ENCODE data around the gene MPPE1.
A peak's percentile ranks its signal among the peaks of the same experiment; 100 is the strongest.

The MPPE1 gene
- total RNA-seq, result 6.2 to 29.8 (median 19.2) reads per million in 17 experiments

DNA sequence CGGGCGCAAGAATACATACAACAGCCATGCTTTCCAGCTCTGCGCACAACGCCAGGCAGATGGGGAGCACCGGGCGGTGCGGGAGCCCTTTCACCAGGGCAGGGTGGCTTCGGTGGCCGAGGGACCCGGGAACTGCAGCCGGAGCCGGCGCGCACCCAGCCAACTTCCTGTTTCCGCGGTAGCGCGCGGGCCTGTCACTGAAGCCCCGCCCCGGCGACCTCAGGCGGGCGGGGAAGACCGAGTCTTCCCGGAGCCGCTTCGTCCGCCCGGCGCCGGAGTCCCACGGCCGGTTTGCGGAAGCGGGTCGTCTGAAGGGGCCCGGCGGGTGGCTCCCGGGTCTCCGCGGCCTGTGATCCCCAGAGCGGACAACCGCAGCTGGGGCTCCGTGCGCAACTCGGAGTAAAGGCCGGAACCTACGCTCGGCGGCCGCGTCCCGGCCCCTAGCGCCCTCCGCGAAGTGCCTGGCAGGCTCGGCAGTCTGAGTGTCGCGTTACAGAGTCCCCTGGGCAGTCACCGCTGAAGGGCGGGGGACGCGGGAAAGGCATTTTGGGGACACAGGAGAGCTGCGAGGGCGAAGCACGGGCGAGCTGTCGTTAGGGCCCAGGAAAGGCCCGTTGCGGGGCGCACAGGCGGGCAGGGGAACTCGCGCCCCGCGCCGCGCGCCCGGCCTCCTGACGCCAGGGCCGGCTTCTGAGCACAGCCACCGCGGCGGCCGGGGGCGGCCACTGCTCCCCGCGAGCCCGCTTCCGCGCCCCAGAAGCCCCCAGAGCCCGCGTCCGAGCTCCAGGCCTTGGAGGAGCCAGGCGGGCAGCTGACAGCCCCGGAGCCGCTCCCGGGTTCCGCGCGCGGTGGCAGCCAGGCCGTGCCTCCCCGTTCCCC, at the start of gene MPPE1:
TSS of gene MPPE1 (minus strand) at position 136 of the 879 bp plus-strand sequence. CDS start 11,053 bp downstream, outside the sequence.
- DNase-seq, result peak; percentile 95 to 98 (median 98)

- DNase-seq, result no peak
Observed at GRCh38 chr18:11957636-11958035, 49.5 kb upstream of the MPPE1 start.

DNA sequence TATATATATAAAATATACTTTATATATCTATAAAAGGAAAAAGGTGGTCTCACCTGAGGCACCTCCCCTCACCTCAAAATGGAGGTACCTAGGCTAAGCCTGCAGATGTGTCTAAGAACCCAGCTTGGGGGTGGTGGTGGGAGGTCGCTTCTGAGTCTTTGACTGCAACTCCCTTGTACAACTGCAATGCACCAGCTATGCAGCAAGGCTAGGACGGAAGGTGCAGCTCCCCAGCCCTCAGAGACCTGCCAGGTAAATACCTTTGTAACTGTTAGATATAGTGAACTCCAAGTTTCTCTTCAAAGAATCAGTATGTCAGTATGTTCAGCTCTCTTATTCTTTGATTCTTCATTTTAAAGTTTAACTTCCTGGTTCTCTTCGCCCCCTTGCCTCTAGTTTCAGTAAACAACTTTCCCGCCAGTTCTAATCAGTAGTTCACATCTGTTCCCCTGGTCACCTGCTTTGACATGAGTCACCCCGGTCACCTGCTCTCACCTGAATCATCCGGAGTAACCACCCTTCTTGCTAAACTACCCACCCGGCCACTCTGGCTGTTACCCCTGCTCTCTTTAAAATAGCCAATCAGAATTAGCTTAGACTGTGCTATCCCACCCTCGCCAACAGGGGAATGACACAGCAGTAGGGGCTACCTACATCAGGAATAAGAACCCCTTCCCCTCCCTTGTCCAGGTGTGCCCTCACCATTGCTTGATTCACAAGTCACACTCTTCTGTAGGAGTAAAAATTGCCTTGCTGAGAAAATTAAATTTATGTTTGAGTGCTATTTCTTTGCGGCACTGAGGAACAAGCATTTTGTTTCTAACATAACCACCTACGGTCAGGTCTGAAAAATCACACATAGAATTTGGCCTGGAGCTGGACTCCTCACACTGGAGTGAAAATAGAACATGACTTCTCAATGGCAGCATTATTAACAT, 48.5 kb upstream of the MPPE1 start:
- no peak for DNase-seq

GRCh38 chr18:11955239-11956029, 47.3 kb upstream of the MPPE1 start:
- DNase-seq, result peak in 1 of 4 experiments; percentile 24

DNA sequence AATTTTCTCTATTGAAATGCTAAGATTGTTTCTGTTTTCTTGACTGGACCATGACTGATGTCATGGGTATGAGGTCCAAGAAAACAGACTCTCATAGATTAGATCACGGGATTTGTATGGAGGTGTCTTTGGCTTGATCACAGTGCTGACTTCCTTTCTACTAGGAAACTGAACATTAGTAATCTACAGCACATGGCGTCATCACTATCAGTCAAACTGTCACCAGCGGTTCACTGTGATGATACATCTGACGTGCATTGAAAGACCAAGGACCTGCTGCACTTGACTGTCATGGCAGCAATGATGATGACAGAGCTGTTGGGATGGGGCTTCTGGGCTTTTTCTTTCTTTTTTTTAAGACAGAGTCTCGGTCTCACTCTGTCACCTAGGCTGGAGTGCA, 45.0 kb upstream of the MPPE1 start:
- DNase-seq, result no peak

DNA sequence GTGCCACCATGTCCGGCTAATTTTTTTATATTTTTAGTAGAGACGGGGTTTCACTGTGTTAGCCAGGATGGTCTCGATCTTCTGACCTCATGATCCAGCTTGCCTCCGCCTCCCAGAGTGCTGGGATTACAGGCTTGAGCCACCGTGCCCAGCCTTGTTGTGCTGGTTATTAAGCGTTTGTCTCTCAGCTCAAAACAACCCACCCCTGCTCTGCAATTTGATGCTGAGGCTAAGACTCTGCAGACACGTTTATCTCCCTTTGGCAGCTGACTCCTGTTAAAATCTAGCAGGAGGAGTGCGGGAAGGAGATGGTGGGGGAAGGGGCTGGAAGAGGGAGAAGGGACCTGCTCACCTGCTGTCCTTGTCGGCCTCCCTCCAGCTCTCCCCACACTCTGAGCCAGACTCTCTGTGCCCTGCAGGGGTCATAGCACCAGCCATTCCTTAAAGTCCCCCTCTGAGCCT, 43.3 kb upstream of the MPPE1 start:
- no peak for DNase-seq

GRCh38 chr18:11950824-11951223, 42.7 kb upstream of the MPPE1 start:
- no peak for DNase-seq

GRCh38 chr18:11948852-11949523, 40.9 kb upstream of the MPPE1 start:
- DNase-seq, result no peak

DNA sequence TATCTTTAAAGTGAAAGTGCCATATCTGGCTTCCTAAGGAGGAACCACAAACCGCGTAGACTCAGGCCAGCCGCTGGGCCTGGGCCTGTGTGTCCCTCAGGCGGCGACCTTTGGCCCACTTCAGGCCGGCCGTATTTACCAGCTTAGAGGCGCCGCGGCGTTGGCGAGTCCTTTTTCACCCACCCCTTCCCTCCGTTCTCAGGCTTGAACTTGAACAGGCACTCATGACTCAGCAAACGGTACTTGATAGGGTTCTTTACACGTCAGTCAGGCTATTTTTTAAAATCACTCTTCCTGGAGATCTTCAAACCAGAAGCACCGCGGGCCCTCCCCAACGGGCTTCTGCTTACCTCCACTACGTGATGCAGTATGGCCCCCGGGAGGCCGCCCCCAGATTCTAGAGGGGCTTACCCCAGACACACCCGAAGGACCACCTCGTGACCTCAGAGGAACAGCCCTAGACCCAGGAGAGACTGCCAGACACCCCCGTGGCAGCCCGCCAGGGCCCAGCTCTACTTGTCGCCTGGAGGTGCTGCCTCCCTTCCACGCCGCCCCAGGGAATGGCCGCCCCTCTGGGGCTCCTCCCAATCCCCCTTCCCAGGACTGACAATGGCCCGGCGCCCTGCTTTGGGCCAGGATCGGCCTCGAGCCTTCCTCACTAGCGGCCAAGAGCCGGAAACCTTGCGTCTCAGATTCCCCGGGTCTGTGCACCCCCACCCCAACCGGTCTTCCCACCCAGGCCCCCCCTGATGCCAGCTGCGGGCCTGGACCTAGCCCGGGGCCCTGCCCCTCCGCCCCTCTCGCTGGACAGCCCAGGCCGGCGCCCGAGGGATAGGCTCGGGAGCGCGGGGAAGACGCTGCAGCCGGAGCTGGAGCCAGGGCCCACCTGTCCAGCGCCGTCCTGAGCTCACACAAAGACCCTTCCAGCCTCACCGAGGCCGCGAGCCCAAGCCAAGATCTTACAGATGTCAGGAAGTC, 39.4 kb upstream of the MPPE1 start:
- DNase-seq, result peak; percentile 90 to 95 (median 94)

GRCh38 chr18:11946756-11947155, 38.6 kb upstream of the MPPE1 start:
- peak in 1 of 4 experiments; percentile 14 for DNase-seq

DNA sequence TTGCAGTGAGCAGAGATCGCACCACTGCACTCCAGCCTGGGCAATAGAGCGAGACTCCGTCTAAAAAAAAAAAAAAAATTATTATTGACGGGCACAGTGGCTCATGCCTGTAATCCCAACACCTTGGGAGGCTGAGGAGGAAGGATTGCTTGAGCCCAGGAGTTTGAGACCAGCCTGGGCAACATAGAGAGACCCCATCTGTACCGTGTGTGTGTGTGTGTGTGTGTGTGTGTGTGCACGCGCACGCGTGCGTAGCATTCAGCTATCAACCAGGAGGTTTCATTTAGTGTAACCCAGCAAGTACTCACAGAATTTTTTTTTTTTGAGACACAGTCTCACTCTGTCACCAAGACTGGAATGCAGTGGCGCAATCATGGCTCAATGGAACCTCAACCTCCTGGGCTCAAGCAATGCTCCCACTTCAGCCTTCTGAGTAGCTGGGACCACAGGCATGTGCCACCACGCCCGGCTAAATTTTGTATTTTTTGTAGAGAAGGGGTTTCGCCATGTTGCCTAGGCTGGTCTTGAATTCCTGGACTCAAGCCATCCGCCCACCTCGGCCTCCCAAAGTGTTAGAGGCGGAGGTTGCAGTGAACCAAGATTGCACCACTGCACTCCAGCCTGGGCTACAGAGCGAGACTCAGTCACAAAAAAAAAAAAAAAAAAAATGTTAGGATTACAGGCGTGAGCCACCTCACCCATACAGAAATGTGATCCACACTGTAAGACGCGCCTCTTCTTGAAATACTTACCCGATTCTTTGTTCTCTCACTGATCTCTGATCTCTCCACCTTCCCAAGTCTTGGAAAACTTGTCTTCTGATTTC, 37.9 kb upstream of the MPPE1 start:
- DNase-seq, result peak; percentile 38 to 70 (median 52)

DNA sequence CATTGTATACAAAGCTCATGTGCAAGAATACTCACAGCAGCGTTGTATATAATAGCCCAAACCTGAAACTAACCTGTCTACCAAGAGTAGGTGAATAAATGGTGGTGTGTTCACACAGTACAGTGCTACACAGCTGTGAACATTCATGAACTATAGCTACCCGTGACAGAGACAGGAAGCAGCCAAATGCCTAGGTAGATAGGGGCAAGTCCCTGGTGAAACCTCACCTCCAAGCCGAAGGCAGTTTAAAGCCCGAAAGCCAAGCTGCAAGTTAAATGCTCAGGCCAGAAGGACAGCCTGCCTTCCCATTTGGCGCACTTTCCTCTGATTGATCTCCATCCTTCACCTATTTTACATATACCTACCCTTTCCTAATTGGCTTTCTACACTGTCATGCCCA, 36.7 kb upstream of the MPPE1 start:
- no peak for DNase-seq

GRCh38 chr18:11944252-11944651, 36.1 kb upstream of the MPPE1 start:
- no peak for DNase-seq

DNA sequence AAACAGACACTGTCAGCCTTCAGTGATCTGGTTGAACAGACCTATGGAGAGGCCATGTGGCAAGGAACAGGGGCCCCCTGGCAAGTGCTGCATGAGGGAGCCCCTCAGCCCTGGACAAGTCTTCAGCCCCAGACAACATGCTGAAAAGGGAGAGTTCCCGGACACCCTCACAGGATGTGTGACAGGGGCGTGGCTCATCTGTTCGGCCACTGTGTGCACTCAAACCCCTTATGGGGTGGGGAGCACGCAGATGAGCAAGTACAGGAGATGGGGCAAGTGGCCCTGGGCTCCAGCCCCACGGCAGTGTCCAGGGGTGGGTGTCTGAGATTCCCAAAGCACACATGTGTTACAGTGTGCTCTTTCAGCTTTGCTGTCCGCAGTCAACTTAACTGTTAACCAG, 35.4 kb upstream of the MPPE1 start:
- no peak for DNase-seq

DNA sequence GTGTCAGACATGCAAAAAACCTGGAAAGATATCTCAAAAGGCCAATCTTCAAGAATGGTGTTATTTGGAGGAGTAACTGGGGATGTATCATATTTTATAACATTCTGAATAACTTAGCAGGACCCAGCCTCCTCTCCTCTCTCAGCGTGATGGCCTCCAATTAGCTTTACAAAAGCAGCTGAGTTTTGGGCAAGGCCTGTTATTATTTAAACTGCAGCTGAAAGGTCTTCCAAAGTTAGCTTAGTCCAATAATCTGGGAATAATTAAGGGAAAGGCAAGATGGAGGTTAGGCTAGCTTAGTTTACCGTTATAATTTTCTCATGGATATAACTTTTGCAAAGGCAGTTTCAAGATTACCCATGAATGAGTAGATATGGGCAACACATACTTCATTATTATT, 32.8 kb upstream of the MPPE1 start:
- DNase-seq, result no peak

DNA sequence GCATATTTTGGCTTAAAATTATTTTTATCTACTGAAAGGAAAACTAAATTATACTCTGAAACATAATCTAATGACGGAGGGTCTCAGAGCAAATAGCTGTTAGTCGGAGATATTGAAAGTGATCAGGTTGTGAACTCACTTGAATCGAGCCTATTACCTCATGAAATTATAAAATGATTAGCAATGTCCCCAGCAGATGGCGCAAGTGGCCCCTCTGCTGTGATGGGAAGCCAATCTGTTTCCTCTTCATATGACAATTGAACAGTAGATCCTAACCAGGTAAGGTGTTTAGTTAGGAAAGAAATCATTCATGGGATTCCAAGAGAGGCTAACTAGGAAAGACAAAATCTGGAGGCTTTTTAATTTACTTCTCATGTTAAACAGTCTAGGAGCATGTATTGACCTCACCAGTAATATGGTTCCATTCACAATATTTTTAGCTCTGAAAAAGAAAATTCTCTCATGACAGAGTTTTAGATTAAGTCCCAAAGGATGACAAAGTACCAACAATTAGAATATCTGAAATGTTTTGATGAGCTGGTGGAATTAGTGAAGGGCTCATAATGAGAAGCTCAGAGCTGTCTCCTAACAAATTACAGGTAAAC, 29.9 kb upstream of the MPPE1 start:
- DNase-seq, result peak; percentile 79 to 90 (median 88)

GRCh38 chr18:11932393-11932792, 24.3 kb upstream of the MPPE1 start:
- DNase-seq, result no peak

DNA sequence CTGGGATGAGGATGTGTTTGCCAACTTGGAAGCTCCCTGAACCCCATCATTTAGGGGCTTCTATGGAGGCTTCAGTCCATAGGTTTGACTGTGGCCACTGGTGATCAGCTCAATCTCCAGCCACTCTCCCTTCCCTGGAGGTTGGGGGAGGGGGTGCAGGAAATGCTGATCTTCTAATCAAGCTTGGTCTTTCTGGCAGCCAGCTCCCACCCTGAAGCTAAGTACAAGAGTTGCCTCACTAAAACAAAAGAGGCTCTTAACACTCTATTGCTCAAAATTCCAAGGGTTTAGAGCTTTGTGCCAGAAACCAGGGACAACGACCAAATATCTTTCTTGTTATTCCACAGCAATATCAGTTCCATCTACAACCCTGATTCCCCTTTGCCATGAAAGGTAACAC, 19.4 kb upstream of the MPPE1 start:
- DNase-seq, result no peak
